ENCODE results near the gene NUP62CL. TPM values are rescaled to one million over a fixed set of nuclear protein-coding genes. Genes with fewer than 3 reads are reported as not detected.
"Not testable (repeated sequence)": the region's sequence is repeated elsewhere in the genome, so short reads cannot be mapped to it uniquely, and the experiment has no call there.

NUP62CL gene, protein sequence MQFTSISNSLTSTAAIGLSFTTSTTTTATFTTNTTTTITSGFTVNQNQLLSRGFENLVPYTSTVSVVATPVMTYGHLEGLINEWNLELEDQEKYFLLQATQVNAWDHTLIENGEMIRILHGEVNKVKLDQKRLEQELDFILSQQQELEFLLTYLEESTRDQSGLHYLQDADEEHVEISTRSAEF
- 0.22 TPM in 1 of 2 replicates, not detected in the other for total RNA-seq (2012; rRNA removed)

DNA sequence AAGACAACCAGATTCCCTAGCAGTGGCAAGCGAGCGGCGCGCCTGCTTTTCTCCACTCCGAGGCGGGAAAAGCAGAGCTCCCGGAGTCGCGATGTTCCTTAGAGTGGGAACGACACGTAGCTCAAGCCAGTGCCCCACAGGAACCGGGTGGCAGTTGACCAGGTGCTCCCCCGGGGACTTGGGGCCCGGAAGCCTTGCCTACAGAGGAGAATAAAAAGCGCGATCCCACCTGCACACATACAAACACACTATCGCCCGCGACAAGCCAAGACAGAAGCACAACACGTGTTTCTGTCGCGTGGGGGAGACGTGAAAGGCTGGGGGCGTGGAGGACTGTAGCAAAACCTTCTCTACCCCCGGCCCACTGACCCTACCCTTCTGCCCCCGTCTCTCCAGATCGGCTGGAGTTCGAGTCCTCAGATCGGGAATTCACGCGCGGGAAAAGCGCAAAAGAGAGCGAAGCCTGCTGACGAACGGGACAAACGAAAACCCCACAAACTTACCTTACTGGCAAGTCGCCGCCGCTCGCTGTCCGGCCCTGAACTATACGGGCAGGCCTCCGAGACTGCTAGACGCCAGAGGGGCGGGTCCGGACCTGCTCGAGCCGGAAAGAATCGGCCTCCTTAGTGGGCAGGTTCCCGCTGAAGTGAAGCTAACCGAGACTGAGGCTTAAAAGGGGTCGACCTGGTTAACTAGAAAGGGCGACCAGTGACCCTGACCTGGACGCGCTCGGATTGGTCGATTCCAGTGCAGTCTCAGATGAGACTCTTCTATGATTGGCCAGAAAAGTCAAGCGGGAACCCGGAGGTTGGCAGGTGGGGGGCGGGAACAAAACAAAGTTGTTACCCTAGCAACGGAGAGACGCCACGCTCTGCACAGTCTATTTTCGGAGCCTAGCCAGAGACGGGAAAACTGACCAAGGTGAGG lies at the start of gene NUP62CL, which contains the start of gene DNAAF6:
TSS of gene NUP62CL (minus strand) at position 664 of the 927 bp plus-strand sequence. CDS start 31,287 bp downstream, outside the sequence.
TSS of gene DNAAF6 (plus strand) at position 842 of the 927 bp plus-strand sequence. CDS start 6,265 bp downstream, outside the sequence.
- peak within 1 kb of the TSS; percentile 13 for H3K9ac ChIP-seq (ENCODE audit: low read depth, low read length)
- no peaks in the 10 kb centered on the region for H3K9me3 ChIP-seq (replicated peaks; ENCODE audit: low read length)
- no peaks in the 10 kb centered on the region for H3K36me3 ChIP-seq (ENCODE audit: insufficient read depth, low read length)
- H3K4me1 ChIP-seq (ENCODE audit: control insufficient read depth, insufficient read depth, low read length), result peaks cover 5% of the 10 kb centered on the region
- H3K4me2 ChIP-seq (ENCODE audit: low read length), result peak within 1 kb of the TSS; percentile 84
- no peaks in the 10 kb centered on the region for H3K27me3 ChIP-seq (ENCODE audit: control insufficient read depth, insufficient read depth, low read length)
- peak within 1 kb of the TSS; percentile 69 for H3K4me3 ChIP-seq (ENCODE audit: low read length)

DNA sequence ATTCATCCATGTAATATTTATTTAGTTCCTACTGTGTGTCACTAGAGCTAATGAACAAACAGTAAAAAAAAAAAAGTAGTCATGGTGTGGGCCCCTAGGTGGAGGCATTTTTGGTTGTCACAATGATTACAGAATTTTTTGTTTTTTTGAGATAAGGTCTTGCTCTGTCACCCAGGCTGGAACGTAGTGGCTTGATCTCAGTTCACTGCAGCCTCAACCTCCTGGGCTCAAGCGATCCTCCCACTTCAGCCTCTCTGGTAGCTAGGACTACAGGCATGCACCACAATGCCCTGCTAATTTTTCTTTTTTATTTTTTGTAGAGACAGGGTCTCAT lies 22.2 kb upstream of the NUP62CL start:
- Histone ChIP-seq H3K27me3 (ENCODE audit: control insufficient read depth, insufficient read depth, low read length) (no peaks in the 10 kb centered on the region), H3K36me3 (ENCODE audit: insufficient read depth, low read length) (no peaks in the 10 kb centered on the region), H3K4me3 (ENCODE audit: low read length) (no peak overlapping the region), H3K4me1 (ENCODE audit: control insufficient read depth, insufficient read depth, low read length) (no peaks in the 10 kb centered on the region), H3K9ac (ENCODE audit: low read depth, low read length) (no peak overlapping the region), H3K9me3 (replicated peaks; ENCODE audit: low read length) (no peaks in the 10 kb centered on the region), H3K4me2 (ENCODE audit: low read length) (no peak overlapping the region)

DNA sequence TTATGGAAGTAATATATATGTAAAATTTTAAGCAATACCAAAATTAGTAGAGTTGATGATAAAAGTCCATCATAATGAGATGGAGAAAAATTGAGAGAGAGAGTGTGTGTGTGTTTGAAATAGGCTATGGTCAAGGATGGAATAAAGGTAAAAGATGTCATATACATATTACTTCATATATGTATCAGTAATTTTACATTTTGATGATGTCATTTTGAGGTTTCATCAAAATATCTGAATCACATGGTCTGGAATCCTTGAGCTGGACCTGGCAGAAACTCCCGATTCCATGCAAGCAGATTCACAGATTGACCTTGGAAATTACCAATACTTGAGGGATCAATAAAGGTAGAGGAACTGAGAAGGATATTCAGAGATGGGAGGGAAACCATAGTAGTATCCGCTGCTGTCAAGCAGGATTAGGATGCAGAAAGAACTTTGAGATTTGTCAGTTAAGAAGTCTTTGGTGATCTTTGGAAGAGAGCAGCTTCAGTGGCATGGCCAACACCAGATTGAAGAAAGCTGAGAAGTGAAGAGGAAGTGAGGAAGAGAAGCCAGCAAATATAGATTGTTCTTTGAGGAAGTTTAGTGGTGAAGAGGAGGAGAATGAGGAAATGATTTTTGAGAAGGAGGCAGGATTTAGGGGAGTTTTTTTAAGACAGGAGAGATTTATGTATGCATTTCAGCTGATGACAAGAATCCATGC lies 21.7 kb upstream of the NUP62CL start:
- no peaks in the 10 kb centered on the region for H3K27me3 ChIP-seq (ENCODE audit: control insufficient read depth, insufficient read depth, low read length)
- no peaks in the 10 kb centered on the region for H3K4me1 ChIP-seq (ENCODE audit: control insufficient read depth, insufficient read depth, low read length)
- no peak overlapping the region for H3K4me3 ChIP-seq (ENCODE audit: low read length)
- H3K36me3 ChIP-seq (ENCODE audit: insufficient read depth, low read length), result no peaks in the 10 kb centered on the region
- H3K4me2 ChIP-seq (ENCODE audit: low read length), result no peak overlapping the region
- no peak overlapping the region for H3K9ac ChIP-seq (ENCODE audit: low read depth, low read length)
- H3K9me3 ChIP-seq (replicated peaks; ENCODE audit: low read length), result no peaks in the 10 kb centered on the region

DNA sequence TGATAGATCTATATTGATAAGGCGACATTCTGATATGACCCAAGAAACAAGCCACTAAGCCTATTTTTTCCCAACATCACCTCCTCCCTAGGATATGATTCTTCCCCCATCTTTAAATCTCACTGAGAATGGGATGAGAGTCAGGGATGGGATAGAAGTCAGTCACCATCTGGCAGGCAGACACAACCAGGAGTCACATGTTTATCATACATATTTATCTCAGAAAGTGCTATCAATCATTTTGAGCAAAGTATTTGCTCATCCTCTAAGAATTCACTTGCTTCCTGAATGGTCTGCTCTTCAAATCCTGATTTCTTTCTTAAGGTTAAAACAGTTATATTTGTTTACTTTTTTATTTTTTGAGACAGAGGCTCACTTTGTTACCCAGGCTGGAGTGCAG lies 20.5 kb upstream of the NUP62CL start:
- H3K4me1 ChIP-seq (ENCODE audit: control insufficient read depth, insufficient read depth, low read length), result no peaks in the 10 kb centered on the region
- H3K4me3 ChIP-seq (ENCODE audit: low read length), result no peak overlapping the region
- no peak overlapping the region for H3K9ac ChIP-seq (ENCODE audit: low read depth, low read length)
- H3K27me3 ChIP-seq (ENCODE audit: control insufficient read depth, insufficient read depth, low read length), result no peaks in the 10 kb centered on the region
- no peaks in the 10 kb centered on the region for H3K9me3 ChIP-seq (replicated peaks; ENCODE audit: low read length)
- H3K36me3 ChIP-seq (ENCODE audit: insufficient read depth, low read length), result no peaks in the 10 kb centered on the region
- H3K4me2 ChIP-seq (ENCODE audit: low read length), result no peak overlapping the region

DNA sequence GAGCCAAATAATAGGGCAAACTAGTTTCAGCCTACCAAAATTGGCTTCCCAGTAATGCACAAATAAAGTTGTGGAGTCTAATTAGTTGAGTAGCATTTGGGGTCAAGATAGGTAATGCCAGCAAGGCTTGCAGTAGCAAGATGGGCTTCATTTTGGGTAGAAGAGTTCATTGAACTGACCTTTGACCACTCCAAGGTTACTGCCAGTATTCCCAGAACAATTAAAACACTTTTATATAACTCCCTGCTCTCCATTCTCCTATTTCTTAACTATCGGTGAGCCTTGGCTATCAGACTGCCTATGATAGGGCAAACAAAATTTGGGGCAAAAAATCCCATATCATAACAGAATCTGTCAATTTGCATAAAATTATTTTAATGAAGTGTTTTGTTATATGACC lies 7.2 kb upstream of the NUP62CL start:
- H3K36me3 ChIP-seq (ENCODE audit: insufficient read depth, low read length), result no peaks in the 10 kb centered on the region
- H3K9ac ChIP-seq (ENCODE audit: low read depth, low read length), result no peak overlapping the region
- H3K9me3 ChIP-seq (replicated peaks; ENCODE audit: low read length), result no peaks in the 10 kb centered on the region
- peaks cover 33% of the 10 kb centered on the region for H3K27me3 ChIP-seq (ENCODE audit: control insufficient read depth, insufficient read depth, low read length)
- H3K4me3 ChIP-seq (ENCODE audit: low read length), result no peak overlapping the region
- H3K4me1 ChIP-seq (ENCODE audit: control insufficient read depth, insufficient read depth, low read length), result no peaks in the 10 kb centered on the region
- H3K4me2 ChIP-seq (ENCODE audit: low read length), result no peak overlapping the region

DNA sequence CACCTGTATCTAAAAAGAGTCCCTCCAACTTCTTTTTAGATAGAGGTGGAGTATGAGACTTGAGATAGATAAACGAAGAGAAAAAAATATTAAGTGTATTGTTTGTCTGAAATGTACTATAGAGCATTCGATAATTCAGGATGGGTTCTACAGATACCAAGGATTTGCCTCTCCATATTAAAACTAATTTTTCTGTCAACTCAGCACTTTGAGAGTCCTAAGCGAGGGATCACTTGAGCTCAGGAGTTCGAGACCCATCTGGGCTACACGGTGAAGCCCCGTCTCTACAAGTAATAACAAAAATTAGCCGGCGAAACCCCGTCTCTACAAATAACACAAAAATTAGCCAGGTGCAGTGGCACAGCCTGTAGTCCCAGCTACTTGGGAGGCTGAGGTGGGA lies 1.7 kb upstream of the NUP62CL start:
- Histone ChIP-seq H3K27me3 (ENCODE audit: control insufficient read depth, insufficient read depth, low read length) (peaks cover 11% of the 10 kb centered on the region), H3K4me2 (ENCODE audit: low read length) (no peak overlapping the region), H3K36me3 (ENCODE audit: insufficient read depth, low read length) (no peaks in the 10 kb centered on the region), H3K4me3 (ENCODE audit: low read length) (no peak overlapping the region), H3K9me3 (replicated peaks; ENCODE audit: low read length) (no peaks in the 10 kb centered on the region), H3K4me1 (ENCODE audit: control insufficient read depth, insufficient read depth, low read length) (peaks cover 5% of the 10 kb centered on the region), H3K9ac (ENCODE audit: low read depth, low read length) (no peak overlapping the region)

DNA sequence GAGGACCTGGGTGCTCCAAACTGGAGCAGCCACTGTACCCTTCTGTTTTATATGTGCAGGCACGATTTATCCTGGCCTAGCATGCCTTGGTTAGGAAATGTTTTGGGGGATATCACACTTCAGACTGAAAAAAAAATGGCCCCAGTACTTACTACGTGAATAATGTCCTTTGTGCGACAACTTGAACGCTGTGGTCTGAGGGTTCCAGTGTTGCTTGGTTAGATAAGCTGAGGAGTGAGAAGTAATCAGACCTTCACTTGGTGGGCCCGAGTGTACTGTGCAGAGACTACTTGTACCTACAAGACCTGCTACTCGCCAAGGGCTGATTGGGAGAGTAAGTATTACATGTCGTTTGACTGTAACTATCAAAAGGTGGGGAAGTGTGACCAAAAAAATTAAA lies 856 bp upstream of the NUP62CL start:
- peaks cover 2% of the 10 kb centered on the region for H3K27me3 ChIP-seq (ENCODE audit: control insufficient read depth, insufficient read depth, low read length)
- H3K4me2 ChIP-seq (ENCODE audit: low read length), result no peak overlapping the region
- no peaks in the 10 kb centered on the region for H3K36me3 ChIP-seq (ENCODE audit: insufficient read depth, low read length)
- no peak overlapping the region for H3K9ac ChIP-seq (ENCODE audit: low read depth, low read length)
- no peaks in the 10 kb centered on the region for H3K9me3 ChIP-seq (replicated peaks; ENCODE audit: low read length)
- peaks cover 5% of the 10 kb centered on the region for H3K4me1 ChIP-seq (ENCODE audit: control insufficient read depth, insufficient read depth, low read length)
- H3K4me3 ChIP-seq (ENCODE audit: low read length), result no peak overlapping the region

DNA sequence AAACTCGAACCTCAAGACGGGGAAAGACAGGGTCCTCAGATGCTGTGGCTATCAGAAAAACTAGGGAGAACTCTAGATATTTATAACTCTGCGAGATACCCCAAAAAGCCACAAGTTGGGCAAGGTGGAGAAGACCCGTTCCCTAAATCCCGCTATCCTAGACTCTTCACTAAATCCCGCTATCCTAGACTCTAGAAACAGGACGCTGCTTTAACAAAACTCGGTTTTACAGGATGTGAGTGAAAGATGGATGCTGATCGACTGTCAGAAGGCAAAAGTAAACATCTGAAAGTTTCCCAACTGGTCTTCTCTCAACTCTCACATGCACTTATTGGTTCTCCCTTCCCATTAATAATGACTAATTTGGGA lies 448 bp upstream of the NUP62CL start:
- Histone ChIP-seq H3K36me3 (ENCODE audit: insufficient read depth, low read length) (no peaks in the 10 kb centered on the region), H3K9me3 (replicated peaks; ENCODE audit: low read length) (no peaks in the 10 kb centered on the region), H3K4me1 (ENCODE audit: control insufficient read depth, insufficient read depth, low read length) (peaks cover 5% of the 10 kb centered on the region), H3K4me3 (ENCODE audit: low read length) (peak overlapping the region; percentile 69), H3K4me2 (ENCODE audit: low read length) (peak overlapping the region; percentile 84), H3K9ac (ENCODE audit: low read depth, low read length) (no peak overlapping the region), H3K27me3 (ENCODE audit: control insufficient read depth, insufficient read depth, low read length) (no peaks in the 10 kb centered on the region)

DNA sequence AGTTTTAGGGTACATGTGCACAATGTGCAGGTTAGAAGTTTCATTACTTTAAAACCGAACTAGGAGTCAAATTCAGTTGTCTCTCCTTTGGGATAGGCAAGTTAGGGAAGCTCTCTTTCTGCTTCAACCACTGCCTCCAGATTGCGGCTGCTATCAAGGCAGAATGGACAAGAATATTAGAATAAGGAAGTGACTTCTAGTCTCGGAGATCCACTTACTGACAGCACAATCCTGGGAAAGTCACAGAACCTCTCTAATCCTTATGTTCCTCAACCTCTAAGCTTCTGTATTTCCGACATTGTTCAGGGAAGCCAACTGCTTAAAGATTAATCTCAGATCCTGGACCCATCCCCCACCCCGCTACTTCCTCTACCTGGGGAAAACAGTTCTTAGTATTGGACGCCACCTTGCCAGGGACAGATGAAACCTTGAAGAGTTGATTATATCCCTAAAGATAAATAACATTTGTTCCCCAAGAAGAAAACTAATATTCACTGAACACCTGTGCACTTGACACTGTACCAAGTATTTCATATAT lies 2.1 kb downstream of the NUP62CL start:
- Histone ChIP-seq H3K27me3 (ENCODE audit: control insufficient read depth, insufficient read depth, low read length) (peaks cover 4% of the 10 kb centered on the region), H3K4me1 (ENCODE audit: control insufficient read depth, insufficient read depth, low read length) (peaks cover 5% of the 10 kb centered on the region), H3K36me3 (ENCODE audit: insufficient read depth, low read length) (no peaks in the 10 kb centered on the region), H3K4me2 (ENCODE audit: low read length) (no peak overlapping the region), H3K9ac (ENCODE audit: low read depth, low read length) (no peak overlapping the region), H3K4me3 (ENCODE audit: low read length) (no peak overlapping the region), H3K9me3 (replicated peaks; ENCODE audit: low read length) (no peaks in the 10 kb centered on the region)

DNA sequence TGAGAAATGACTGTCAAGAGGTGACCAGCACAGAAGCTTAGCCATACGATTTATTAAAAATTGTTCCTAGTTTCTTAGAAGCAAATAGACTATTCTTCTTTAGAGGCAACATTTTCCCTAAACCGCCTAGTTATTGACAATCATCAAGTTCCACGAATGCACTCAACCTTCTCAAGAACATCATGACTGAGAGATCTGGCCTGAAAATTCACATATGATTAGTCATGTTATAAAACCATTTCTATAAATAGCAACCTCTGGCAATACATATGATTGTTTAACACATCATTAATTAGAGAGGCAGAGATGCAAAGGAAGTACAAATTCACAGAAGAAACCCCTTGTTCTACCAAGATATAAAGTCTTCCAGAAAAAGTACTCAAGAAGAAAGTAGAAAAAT lies 6.7 kb downstream of the NUP62CL start:
- Histone ChIP-seq H3K4me3 (ENCODE audit: low read length) (no peak overlapping the region), H3K4me1 (ENCODE audit: control insufficient read depth, insufficient read depth, low read length) (no peaks in the 10 kb centered on the region), H3K27me3 (ENCODE audit: control insufficient read depth, insufficient read depth, low read length) (peaks cover 4% of the 10 kb centered on the region), H3K36me3 (ENCODE audit: insufficient read depth, low read length) (no peaks in the 10 kb centered on the region), H3K9ac (ENCODE audit: low read depth, low read length) (no peak overlapping the region), H3K4me2 (ENCODE audit: low read length) (no peak overlapping the region), H3K9me3 (replicated peaks; ENCODE audit: low read length) (no peaks in the 10 kb centered on the region)

DNA sequence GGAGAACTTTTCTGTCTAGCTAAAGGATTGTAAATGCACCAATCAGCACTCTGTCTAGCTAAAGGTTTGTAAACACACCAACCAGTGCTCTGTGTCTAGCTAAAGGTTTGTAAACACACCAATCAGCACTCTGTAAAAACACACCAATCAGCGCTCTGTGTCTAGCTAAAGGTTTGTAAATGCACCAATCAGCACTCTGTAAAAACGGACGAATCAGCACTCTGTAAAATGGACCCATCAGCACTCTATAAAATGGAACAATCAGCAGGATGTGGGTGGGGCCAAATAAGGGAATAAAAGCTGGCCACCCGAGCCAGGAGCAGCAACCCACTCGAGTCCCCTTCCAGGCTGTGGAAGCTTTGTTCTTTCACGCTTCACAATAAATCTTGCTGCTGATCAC lies 8.2 kb downstream of the NUP62CL start:
- H3K4me1 ChIP-seq (ENCODE audit: control insufficient read depth, insufficient read depth, low read length); H3K4me3 ChIP-seq (ENCODE audit: low read length); H3K9ac ChIP-seq (ENCODE audit: low read depth, low read length); H3K9me3 ChIP-seq (replicated peaks; ENCODE audit: low read length); H3K36me3 ChIP-seq (ENCODE audit: insufficient read depth, low read length); H3K4me2 ChIP-seq (ENCODE audit: low read length): not testable (repeated sequence)
- H3K27me3 ChIP-seq (ENCODE audit: control insufficient read depth, insufficient read depth, low read length), result peaks cover 11% of the 10 kb centered on the region
